ENCODE measurements around the gene PHACTR1.

Gene PHACTR1

GRCh38 chr6:13250703-13251102, 534.1 kb downstream of the PHACTR1 start:
- DNase-seq (ENCODE audit: low read depth in 2 of 2, low spot score in 1 of 2), result no peak

- DNase-seq (ENCODE audit: low read depth in 2 of 2, low spot score in 1 of 2), result no peak
These were observed 534.7 kb downstream of the PHACTR1 start for GRCh38 chr6:13251242-13251641.

- no peak for DNase-seq (ENCODE audit: low read depth in 2 of 2, low spot score in 1 of 2)
These were observed 536.2 kb downstream of the PHACTR1 start for GRCh38 chr6:13252790-13253189.

- DNase-seq (ENCODE audit: low read depth in 2 of 2, low spot score in 1 of 2), result no peak
These were observed 536.7 kb downstream of the PHACTR1 start for GRCh38 chr6:13253272-13253671.

- no peak for DNase-seq (ENCODE audit: low read depth in 2 of 2, low spot score in 1 of 2)
These were observed 539.9 kb downstream of the PHACTR1 start for GRCh38 chr6:13256266-13257001.

- DNase-seq (ENCODE audit: low read depth in 2 of 2, low spot score in 1 of 2), result no peak
These were observed 542.8 kb downstream of the PHACTR1 start for GRCh38 chr6:13259393-13259792.

- no peak for DNase-seq (ENCODE audit: low read depth in 2 of 2, low spot score in 1 of 2)
These were observed 543.6 kb downstream of the PHACTR1 start for GRCh38 chr6:13260101-13260598.

- DNase-seq (ENCODE audit: low read depth in 2 of 2, low spot score in 1 of 2), result no peak
These were observed 544.3 kb downstream of the PHACTR1 start for GRCh38 chr6:13260831-13261230.

- DNase-seq (ENCODE audit: low read depth in 2 of 2, low spot score in 1 of 2), result no peak
These were observed 545.0 kb downstream of the PHACTR1 start for GRCh38 chr6:13261464-13261994.

- DNase-seq (ENCODE audit: low read depth in 2 of 2, low spot score in 1 of 2), result no peak
These were observed 546.0 kb downstream of the PHACTR1 start for GRCh38 chr6:13262302-13263230.

GRCh38 chr6:13263669-13264068, 547.1 kb downstream of the PHACTR1 start:
- DNase-seq (ENCODE audit: low read depth in 2 of 2, low spot score in 1 of 2), result no peak

- DNase-seq (ENCODE audit: low read depth in 2 of 2, low spot score in 1 of 2), result no peak
These were observed 550.6 kb downstream of the PHACTR1 start for GRCh38 chr6:13267142-13267651.

- no peak for DNase-seq (ENCODE audit: low read depth in 2 of 2, low spot score in 1 of 2)
These were observed 552.4 kb downstream of the PHACTR1 start for GRCh38 chr6:13268913-13269518.

GRCh38 chr6:13272131-13273046, 555.8 kb downstream of the PHACTR1 start:
- DNase-seq (ENCODE audit: low read depth in 2 of 2, low spot score in 1 of 2), result no peak

GRCh38 chr6:13273202-13273930, 556.8 kb downstream of the PHACTR1 start:
- DNase-seq (ENCODE audit: low read depth in 2 of 2, low spot score in 1 of 2), result no peak

- DNase-seq (ENCODE audit: low read depth in 2 of 2, low spot score in 1 of 2), result peak; percentile 7 to 27
These were observed 557.6 kb downstream of the PHACTR1 start for GRCh38 chr6:13273931-13274706.

- DNase-seq (ENCODE audit: low read depth in 2 of 2, low spot score in 1 of 2), result no peak
These were observed 558.3 kb downstream of the PHACTR1 start for GRCh38 chr6:13274707-13275434.

- DNase-seq (ENCODE audit: low read depth in 2 of 2, low spot score in 1 of 2), result no peak
These were observed 558.9 kb downstream of the PHACTR1 start for GRCh38 chr6:13275435-13275989.

Measured in stimulated activated CD8-positive, alpha-beta memory T cell treated with anti-CD3 and anti-CD28 coated beads, Interleukin-4, amount 100 ng/mL, for 1 hour (primary cell).